Aorta (tissue), 5 donors: Measurements from ENCODE around the gene POTEF. TPM values are rescaled to one million over a fixed set of nuclear protein-coding genes. Genes with fewer than 3 reads are reported as not detected.
"Not testable (repeated sequence)": the region's sequence is repeated elsewhere in the genome, so short reads cannot be mapped to it uniquely, and the experiment has no call there.

Experiments used
- ATAC-seq: fragments of 200-7000 bp; cut with Tn5 transposase; one replicate; pipeline ENCODE4 v1.9.1; 2022; ENCODE audit warnings: moderate library complexity; ENCODE audit not compliant: low FRiP score
- DNase-seq, 2 donors: peaks; one replicate each; pipeline ENCODE4 v3.0.0-alpha.2; 2020
- H3K27ac ChIP-seq, 2 donors: one replicate each; pipeline ENCODE4 v1.5.1; 2013; ENCODE audit warnings: low read length in 2 of 2, mild to moderate bottlenecking in 2 of 2, moderate library complexity in 2 of 2, control low read depth in 1 of 2, inconsistent platforms in 1 of 2, low read depth in 1 of 2
- H3K27me3 ChIP-seq, 2 donors: one replicate each; pipeline ENCODE4 v1.6.1; 2013; ENCODE audit warnings: control low read depth in 1 of 2, low read length in 1 of 2, mild to moderate bottlenecking in 1 of 2, moderate library complexity in 1 of 2; ENCODE audit not compliant: insufficient read depth in 2 of 2, control insufficient read depth in 1 of 2
- H3K36me3 ChIP-seq, 2 donors: one replicate each; pipeline ENCODE4 v1.6.1; 2013; ENCODE audit warnings: control low read depth in 1 of 2, low read length in 1 of 2, mild to moderate bottlenecking in 1 of 2; ENCODE audit not compliant: insufficient read depth in 2 of 2, control insufficient read depth in 1 of 2
- H3K4me1 ChIP-seq, 2 donors: one replicate each; pipeline ENCODE4 v1.6.1; 2013; ENCODE audit warnings: low read length in 2 of 2, control low read depth in 1 of 2, mild to moderate bottlenecking in 1 of 2, moderate library complexity in 1 of 2; ENCODE audit not compliant: insufficient read depth in 2 of 2, control insufficient read depth in 1 of 2
- H3K4me3 ChIP-seq, 2 donors: one replicate each; pipeline ENCODE4 v1.5.1; 2013; ENCODE audit warnings: low read length in 2 of 2, control low read depth in 1 of 2, mild to moderate bottlenecking in 1 of 2
- H3K9me3 ChIP-seq: one replicate; pipeline ENCODE4 v1.6.1; 2013; ENCODE audit warnings: mild to moderate bottlenecking, low read length; ENCODE audit not compliant: control insufficient read depth
- WGBS, 2 donors: extraction: QIAGEN DNeasy Blood & Tissue Kit; methylation state at CpG; one replicate each; pipeline ENCODE4 v1.1.7; 2013; 5-methylcytosine and 5-hydroxymethylcytosine counted together
- intact Hi-C, 2 donors: fragments of 100-400 bp; cut with DNase I; formaldehyde crosslinking; loops; one replicate each; pipeline versions ENCODE4 v1.14.2 to v1.15.0; 2022
- polyA plus RNA-seq, 2 donors: library from polyadenylated mRNA; stranded (reverse); fragments of 200-250 nt; gene quantifications; one replicate each; pipeline ENCODE4 v1.2.3, GENCODE V29; 2013
- total RNA-seq, 2 donors: library from RNA; stranded (reverse); fragmentation: NEBNext Ultra II Directional; extraction: Animal tissue kit (Norgen Biotek cat#: 25700); gene quantifications; one replicate each; pipeline ENCODE4 v1.2.1, GENCODE V29; 2021
- donor health status: healthy with polysubstance abuse.
- donor health status: Bipolar disorder and iron deficiency.
- donor health status: DM: no; HTN: no; CAD: no.
- donor health status: DM: no; HTN: no; CAD: no.
- donor health status: DM: yes; HTN: yes; CAD: no.

The POTEF gene
- total and polyA plus RNA-seq, 4 donors = 0.24 TPM; not detected in 3

GRCh38 chr2:130154773-130155765 lies 26.0 kb upstream of the POTEF start:
- H3K27ac ChIP-seq = no peak overlapping the region
- 92 to 95% methylated on average over 29 of the region's 29 CpGs for WGBS, 2 donors
- peaks cover 0 to 7% of the 10 kb centered on the region in 2 donors for H3K36me3 ChIP-seq
- no peaks in the 10 kb centered on the region for H3K9me3 ChIP-seq
- ATAC-seq (no peak), DNase-seq (peak in 1 of 2 donors; percentile 56)
- intact Hi-C loops = no loop called here
- H3K27me3 ChIP-seq = no peaks in the 10 kb centered on the region
- H3K4me1 ChIP-seq = no peaks in the 10 kb centered on the region
- no peak overlapping the region for H3K4me3 ChIP-seq

GRCh38 chr2:130154423-130154770 lies 25.4 kb upstream of the POTEF start:
- intact Hi-C loops, H3K27me3 ChIP-seq, H3K27ac ChIP-seq, H3K9me3 ChIP-seq, H3K4me3 ChIP-seq, ATAC-seq, H3K4me1 ChIP-seq, H3K36me3 ChIP-seq: not testable (repeated sequence)
- peak in 1 of 2 donors; percentile 37 for DNase-seq
- 91% methylated on average over 6 to 8 of the region's 8 CpGs for WGBS, 2 donors

- H3K36me3 ChIP-seq, H3K27me3 ChIP-seq, intact Hi-C loops, H3K4me3 ChIP-seq, H3K27ac ChIP-seq, H3K9me3 ChIP-seq, ATAC-seq, H3K4me1 ChIP-seq: not testable (repeated sequence)
- peak in 1 of 2 donors; percentile 45 for DNase-seq
- WGBS, 2 donors = 88 to 89% methylated on average over 18 to 23 of the region's 23 CpGs
Observed at GRCh38 chr2:130153721-130154422, 24.9 kb upstream of the POTEF start.

GRCh38 chr2:130152816-130153595 lies 24.0 kb upstream of the POTEF start:
- H3K27me3 ChIP-seq = no peaks in the 10 kb centered on the region
- WGBS, 2 donors = 92% methylated on average over 23 to 25 of the region's 25 CpGs
- DNase-seq (peak in 1 of 2 donors; percentile 67), ATAC-seq (no peak)
- H3K27ac ChIP-seq = no peak overlapping the region
- peaks cover 0 to 5% of the 10 kb centered on the region in 2 donors for H3K36me3 ChIP-seq
- no peaks in the 10 kb centered on the region for H3K9me3 ChIP-seq
- H3K4me1 ChIP-seq = no peaks in the 10 kb centered on the region
- no peak overlapping the region for H3K4me3 ChIP-seq
- intact Hi-C loops = no loop called here

GRCh38 chr2:130152136-130152815 lies 23.3 kb upstream of the POTEF start:
- 89 to 92% methylated on average over 11 to 27 of the region's 27 CpGs for WGBS, 2 donors
- ATAC-seq, H3K36me3 ChIP-seq, H3K4me3 ChIP-seq, H3K27ac ChIP-seq, intact Hi-C loops, H3K9me3 ChIP-seq, H3K27me3 ChIP-seq, H3K4me1 ChIP-seq: not testable (repeated sequence)
- peak in 1 of 2 donors; percentile 41 for DNase-seq

GRCh38 chr2:130151145-130151512 lies 22.1 kb upstream of the POTEF start:
- H3K4me1 ChIP-seq, H3K4me3 ChIP-seq, ATAC-seq, H3K27me3 ChIP-seq, intact Hi-C loops, H3K27ac ChIP-seq, H3K36me3 ChIP-seq, H3K9me3 ChIP-seq: not testable (repeated sequence)
- peak in 1 of 2 donors; percentile 17 for DNase-seq
- 66 to 71% methylated on average over 5 of the region's 5 CpGs for WGBS, 2 donors

- Histone ChIP-seq H3K4me3 (no peak overlapping the region), H3K4me1 (no peaks in the 10 kb centered on the region), H3K27ac (no peak overlapping the region), H3K9me3 (no peaks in the 10 kb centered on the region), H3K27me3 (no peaks in the 10 kb centered on the region), H3K36me3 (peaks cover 0 to 5% of the 10 kb centered on the region in 2 donors)
- intact Hi-C loops = no loop called here
- DNase-seq = peak in 1 of 2 donors; percentile 65
- 88 to 92% methylated on average over 23 of the region's 23 CpGs for WGBS, 2 donors
- no peak for ATAC-seq
Observed at GRCh38 chr2:130150181-130151144, 21.4 kb upstream of the POTEF start.
